SK-N-SH (cell line): ENCODE measurements around the gene FBXO42. TPM values are rescaled to one million over a fixed set of nuclear protein-coding genes. Genes with fewer than 3 reads are reported as not detected.
A peak's percentile ranks its signal among the peaks of the same experiment; 100 is the strongest.

Source experiments
- CTCF ChIA-PET: fragments of 300-600, 350-600 bp; formaldehyde crosslinking; extraction: SDS; loops from one replicate; lab custom pipeline; 2021; lab: Yijun Ruan, JAX
- POLR2A ChIA-PET: fragments of 350-600 bp; sonication (Branson Sonifier 250); formaldehyde crosslinking; extraction: SDS; loops from one replicate; lab custom pipeline; 2020; ENCODE audit warnings: antibody characterized with exemption, inconsistent platforms; lab: Yijun Ruan, JAX
- DNase-seq: peaks from one replicate; pipeline ENCODE4 v3.0.0; 2012
- H2AFZ ChIP-seq: fragments of 200-600 bp; sonication (generic); 2 replicates; pipeline ENCODE4 v1.8.1; 2016; ENCODE audit warnings: antibody characterized with exemption, mild to moderate bottlenecking, low read depth
- H3F3A ChIP-seq: fragments of 200-600 bp; sonication (generic); replicated peaks from 2 replicates; pipeline ENCODE3; 2016; ENCODE audit warnings: antibody characterized with exemption, mild to moderate bottlenecking; ENCODE audit not compliant: insufficient read depth
- H3K27ac ChIP-seq, 2 experiments: fragments of 200-500 bp in 1 of 2; fragments of 200-600 bp in 1 of 2; sonication (Bioruptor generic) in 1 of 2; sonication (generic), shearing (Covaris generic) in 1 of 2; 2 replicates each; pipeline versions ENCODE4 v1.5.1 to v1.6.1; 2014 to 2016; ENCODE audit warnings: low read depth in 2 of 2, inconsistent platforms in 1 of 2, low read length in 1 of 2, mild to moderate bottlenecking in 1 of 2, mixed read lengths in 1 of 2
- H3K27me3 ChIP-seq: fragments of 200-600 bp; sonication (generic), shearing (Covaris generic); 2 replicates; pipeline ENCODE4 v1.6.1; 2016; ENCODE audit warnings: mixed run types; ENCODE audit not compliant: insufficient read depth
- H3K36me3 ChIP-seq, 2 experiments: fragments of 200-500 bp in 1 of 2; fragments of 200-600 bp in 1 of 2; sonication (Bioruptor generic) in 1 of 2; sonication (generic) in 1 of 2; replicated peaks in 1 of 2; 2 replicates each; pipeline versions ENCODE3 to v1.5.1; 2014 to 2016; ENCODE audit warnings: low read length in 1 of 2, mild to moderate bottlenecking in 1 of 2; ENCODE audit not compliant: insufficient read depth in 2 of 2, control insufficient read depth in 1 of 2
- H3K4me1 ChIP-seq, 2 experiments: fragments of 200-500 bp in 1 of 2; fragments of 200-600 bp in 1 of 2; sonication (Bioruptor generic) in 1 of 2; sonication (generic), shearing (Covaris generic) in 1 of 2; 2 replicates each; pipeline versions ENCODE4 v1.5.1 to v1.6.1; 2014 to 2016; ENCODE audit warnings: low read depth in 1 of 2, low read length in 1 of 2, mixed run types in 1 of 2; ENCODE audit not compliant: insufficient read depth in 2 of 2, control insufficient read depth in 1 of 2
- H3K4me2 ChIP-seq: fragments of 200-600 bp; sonication (generic), shearing (Covaris generic); 2 replicates; pipeline ENCODE4 v1.6.1; 2017; ENCODE audit warnings: mixed run types
- H3K4me3 ChIP-seq, 2 experiments: fragments of 200-500 bp in 1 of 2; fragments of 200-600 bp in 1 of 2; sonication (Bioruptor generic) in 1 of 2; sonication (generic), shearing (Covaris generic) in 1 of 2; 2 replicates each; pipeline versions ENCODE4 v1.5.1 to v1.8.1; 2014 to 2016; ENCODE audit warnings: low read depth in 2 of 2, inconsistent platforms in 1 of 2, low read length in 1 of 2, mild to moderate bottlenecking in 1 of 2, mixed read lengths in 1 of 2, moderate library complexity in 1 of 2
- H3K79me2 ChIP-seq: fragments of 200-600 bp; sonication (generic); 2 replicates; pipeline ENCODE4 v1.8.1; 2017; ENCODE audit warnings: mild to moderate bottlenecking; ENCODE audit not compliant: insufficient read depth
- H3K9ac ChIP-seq: fragments of 200-600 bp; sonication (generic); 2 replicates; pipeline ENCODE4 v1.6.1; 2017; ENCODE audit warnings: mixed run types
- H3K9me2 ChIP-seq: fragments of 200-600 bp; sonication (generic); 2 replicates; pipeline ENCODE4 v1.6.1; 2017; ENCODE audit warnings: mixed run types
- H3K9me3 ChIP-seq: fragments of 200-600 bp; sonication (generic); 2 replicates; pipeline ENCODE4 v1.6.1; 2017; ENCODE audit warnings: mixed run types, mild to moderate bottlenecking, moderate library complexity
- H4K20me1 ChIP-seq: fragments of 200-600 bp; sonication (generic); 2 replicates; pipeline ENCODE4 v1.6.1; 2017; ENCODE audit warnings: mild to moderate bottlenecking, mixed run types; ENCODE audit not compliant: insufficient read depth
- CTCF ChIP-seq: fragments of 200-600 bp; sonication (generic); IDR thresholded peaks from 2 replicates; pipeline ENCODE4 v1.6.1; 2017; ENCODE audit warnings: antibody characterized with exemption, mild to moderate bottlenecking, moderate library complexity
- EZH2phosphoT487 ChIP-seq: fragments of 200-600 bp; sonication (generic); IDR thresholded peaks from 2 replicates; pipeline ENCODE4 v1.6.1; 2017; ENCODE audit warnings: low read depth, mixed run types, mild to moderate bottlenecking, antibody characterized with exemption, moderate library complexity, borderline replicate concordance
- FOSL2 ChIP-seq: IDR thresholded peaks from 2 replicates; pipeline ENCODE4 v1.4.0; 2012; ENCODE audit warnings: low read depth, mild to moderate bottlenecking, moderate library complexity, borderline replicate concordance
- FOXM1 ChIP-seq: IDR thresholded peaks from 2 replicates; pipeline ENCODE4 v1.4.0; 2012; ENCODE audit warnings: low read depth, mild to moderate bottlenecking
- GATA2 ChIP-seq: sonication (generic); formaldehyde crosslinking; IDR thresholded peaks from 2 replicates; pipeline ENCODE4 v1.5.0; 2020; ENCODE audit warnings: mild to moderate bottlenecking, missing genetic modification reagents
- MEF2A ChIP-seq: IDR thresholded peaks from 2 replicates; pipeline ENCODE4 v1.4.0; 2012; ENCODE audit warnings: low read depth, borderline replicate concordance
- NFIC ChIP-seq: IDR thresholded peaks from 2 replicates; pipeline ENCODE4 v1.4.0; 2012; ENCODE audit warnings: borderline replicate concordance
- POLR2AphosphoS5 ChIP-seq: IDR thresholded peaks from 2 replicates; pipeline ENCODE4 v1.6.1; 2012; ENCODE audit warnings: low read depth, low read length
- RCOR1 ChIP-seq: fragments of 150-350 bp; IDR thresholded peaks from 2 replicates; pipeline ENCODE4 v1.6.1; 2017; ENCODE audit warnings: antibody characterized with exemption, low read length
- RFX5 ChIP-seq: IDR thresholded peaks from 2 replicates; pipeline ENCODE4 v1.6.1; 2012; ENCODE audit warnings: mild to moderate bottlenecking, improper control_type of control experiment, low read length
- SIN3A ChIP-seq: IDR thresholded peaks from 2 replicates; pipeline ENCODE4 v1.6.1; 2012; ENCODE audit warnings: low read depth, mild to moderate bottlenecking, low read length, moderate library complexity, borderline replicate concordance
- TCF12 ChIP-seq: IDR thresholded peaks from 2 replicates; pipeline ENCODE4 v1.4.0; 2012
- TEAD4 ChIP-seq: IDR thresholded peaks from 2 replicates; pipeline ENCODE4 v1.4.0; 2012; ENCODE audit warnings: mild to moderate bottlenecking, borderline replicate concordance; ENCODE audit not compliant: insufficient read depth
- WGBS: methylation state at CpG from one replicate; pipeline ENCODE4 v1.1.6; 2017; ENCODE audit warnings: low lambda C conversion rate; 5-methylcytosine and 5-hydroxymethylcytosine counted together
- polyA plus RNA-seq, 3 experiments: library from polyadenylated mRNA; depleted of rRNA; stranded (reverse); fragments of >200 nt; gene quantifications; 2 replicates each; pipeline ENCODE4 v1.2.3, GENCODE V29; 2012

The FBXO42 gene
- polyA plus RNA-seq, 1 of the 3 experiments (the other 2 are of a cell fraction): 8.6 TPM

GRCh38 chr1:16209132-16209846 is 143.0 kb downstream of the FBXO42 start:
- Histone ChIP-seq H3K4me3 (no peak overlapping the region), H3K9ac (no peak overlapping the region), H3K4me2 (no peak overlapping the region), H3K36me3 (no peaks in the 10 kb centered on the region), H3F3A (peaks cover 15% of the 10 kb centered on the region), H3K79me2 (no peaks in the 10 kb centered on the region), H3K9me3 (no peaks in the 10 kb centered on the region)
- 84% methylated on average over 9 of the region's 9 CpGs for WGBS
- CTCF ChIA-PET: no interaction called here
- POLR2A ChIA-PET: interaction anchor here (1.1 kb wide), 1 partner anchor 28 kb away, joined by 3 read pairs; the partner anchor contains the start of gene CPLANE2
- TF ChIP-seq GATA2 (no peak), CTCF (no peak), TEAD4 (no peak), POLR2AphosphoS5 (no peak), NFIC (no peak), RCOR1 (no peak), EZH2phosphoT487 (no peak), FOXM1 (no peak), SIN3A (no peak), MEF2A (no peak), TCF12 (no peak), RFX5 (no peak)
- TF ChIP-seq, all 33 proteins: peak for 0
- Histone ChIP-seq H3K27me3 (no peaks in the 10 kb centered on the region), H3K4me1 (peaks cover 0 to 28% of the 10 kb centered on the region in 2 experiments; a peak in 1 of 4 replicates), H2AFZ (no peak overlapping the region), H3K9me2 (no peaks in the 10 kb centered on the region), H3K27ac (no peak overlapping the region), H4K20me1 (no peaks in the 10 kb centered on the region)
- no peak for DNase-seq

GRCh38 chr1:16208270-16208987 is 143.9 kb downstream of the FBXO42 start:
- no peak for DNase-seq
- peaks cover 15% of the 10 kb centered on the region for H3F3A ChIP-seq
- no peaks in the 10 kb centered on the region for H3K9me2 ChIP-seq
- H2AFZ ChIP-seq: no peak overlapping the region
- no peak overlapping the region for H3K4me2 ChIP-seq
- H3K27ac ChIP-seq: no peak overlapping the region
- H3K36me3 ChIP-seq: no peaks in the 10 kb centered on the region
- H3K4me3 ChIP-seq: no peak overlapping the region
- no peak overlapping the region for H3K9ac ChIP-seq
- ChIA-PET POLR2A (interaction anchor here (1.1 kb wide), 1 partner anchor 29 kb away, joined by 3 read pairs; the partner anchor contains the start of gene CPLANE2), CTCF (no interaction called here)
- H3K27me3 ChIP-seq: no peaks in the 10 kb centered on the region
- H3K9me3 ChIP-seq: no peaks in the 10 kb centered on the region
- 89% methylated on average over 8 of the region's 13 CpGs for WGBS
- no peaks in the 10 kb centered on the region for H3K79me2 ChIP-seq
- no peaks in the 10 kb centered on the region for H4K20me1 ChIP-seq
- H3K4me1 ChIP-seq: peaks cover 0 to 28% of the 10 kb centered on the region in 2 experiments; a peak in 1 of 4 replicates
- TF ChIP-seq GATA2: no peak
- peak; percentile 5; the same call in 1 of the 2 replicates for TF ChIP-seq FOSL2
